ENCODE data around the gene DNHD1.

The DNHD1 gene

GRCh38 chr11:6497069-6497839, at the start of gene DNHD1:
TSS of gene DNHD1 (plus strand) at chr11:6497280. CDS start at chr11:6498216, 936 bp downstream.
- DNase-seq: no peak

- DNase-seq: no peak
Measured at GRCh38 chr11:6448574-6448973, 48.5 kb upstream of the DNHD1 start.

- no peak for DNase-seq
Measured at GRCh38 chr11:6452219-6452618, 44.9 kb upstream of the DNHD1 start.

GRCh38 chr11:6453152-6453551, 43.9 kb upstream of the DNHD1 start:
- DNase-seq: no peak

GRCh38 chr11:6455070-6455469, 42.0 kb upstream of the DNHD1 start:
- DNase-seq: peak; percentile 43

GRCh38 chr11:6456361-6457073, 40.6 kb upstream of the DNHD1 start:
- no peak for DNase-seq

- DNase-seq: no peak
Measured at GRCh38 chr11:6457581-6458320, 39.3 kb upstream of the DNHD1 start.

GRCh38 chr11:6458352-6459098, 38.6 kb upstream of the DNHD1 start:
- no peak for DNase-seq

- DNase-seq: no peak
Measured at GRCh38 chr11:6459099-6459450, 38.0 kb upstream of the DNHD1 start.

GRCh38 chr11:6468712-6469495, 28.2 kb upstream of the DNHD1 start:
- no peak for DNase-seq

GRCh38 chr11:6469599-6469998, 27.5 kb upstream of the DNHD1 start:
- DNase-seq: no peak

GRCh38 chr11:6472934-6473333, 24.1 kb upstream of the DNHD1 start:
- no peak for DNase-seq

GRCh38 chr11:6473451-6474412, 23.3 kb upstream of the DNHD1 start, which contains the start of gene TRIM3:
TSS of gene TRIM3 (minus strand) at chr11:6473941. CDS start at chr11:6465695, 8,246 bp downstream.
- peak; percentile 60 for DNase-seq

- DNase-seq: no peak
Measured at GRCh38 chr11:6474413-6474792, 22.7 kb upstream of the DNHD1 start.

- DNase-seq: no peak
Measured at GRCh38 chr11:6474806-6475500, 22.1 kb upstream of the DNHD1 start.

- no peak for DNase-seq
Measured at GRCh38 chr11:6475936-6476335, 21.1 kb upstream of the DNHD1 start.

- DNase-seq: no peak
Measured at GRCh38 chr11:6476571-6476970, 20.5 kb upstream of the DNHD1 start.

- no peak for DNase-seq
Measured at GRCh38 chr11:6480299-6480914, 16.7 kb upstream of the DNHD1 start.

GRCh38 chr11:6481012-6481923, 15.8 kb upstream of the DNHD1 start, which contains the start of the genes ARFIP2 and TIMM10B:
TSS of gene ARFIP2 (minus strand) at chr11:6481331. CDS start at chr11:6480421, 910 bp downstream.
TSS of gene TIMM10B (plus strand) at chr11:6481501. CDS start at chr11:6481517, 16 bp downstream.
- peak; percentile 95 for DNase-seq

Measured in DMS79 treated with DMSO at 0.1 percent for 48 hours (cell line).